Posterior vena cava (tissue), 2 donors: ENCODE measurements around the gene WNT1. TPM values are rescaled to one million over a fixed set of nuclear protein-coding genes. Genes with fewer than 3 reads are reported as not detected.

ENCODE experiments used
- DNase-seq: peaks from one replicate; pipeline ENCODE4 v3.0.0-alpha.2; 2020; ENCODE audit warnings: low spot score
- intact Hi-C, 2 donors: fragments of 100-400 bp; cut with DNase I; formaldehyde crosslinking; loops; one replicate each; pipeline versions ENCODE4 v1.14.1 to v1.14.2; 2022 to 2023
- total RNA-seq, 2 donors: library from RNA; stranded (reverse); fragmentation: NEBNext Ultra II Directional; extraction: Animal tissue kit (Norgen Biotek cat#: 25700); gene quantifications; one replicate each; pipeline ENCODE4 v1.2.1, GENCODE V29; 2021
- donor health status: DM: yes; HTN: yes; CAD: no.
- donor health status: DM: yes; HTN: yes; CAD: no.

Gene WNT1
- total RNA-seq, 2 donors from 2014 or later = not detected

GRCh38 chr12:49021292-49021915, 43.3 kb downstream of the WNT1 start:
- intact Hi-C loops = no loop called here
- no peak for DNase-seq

DNA sequence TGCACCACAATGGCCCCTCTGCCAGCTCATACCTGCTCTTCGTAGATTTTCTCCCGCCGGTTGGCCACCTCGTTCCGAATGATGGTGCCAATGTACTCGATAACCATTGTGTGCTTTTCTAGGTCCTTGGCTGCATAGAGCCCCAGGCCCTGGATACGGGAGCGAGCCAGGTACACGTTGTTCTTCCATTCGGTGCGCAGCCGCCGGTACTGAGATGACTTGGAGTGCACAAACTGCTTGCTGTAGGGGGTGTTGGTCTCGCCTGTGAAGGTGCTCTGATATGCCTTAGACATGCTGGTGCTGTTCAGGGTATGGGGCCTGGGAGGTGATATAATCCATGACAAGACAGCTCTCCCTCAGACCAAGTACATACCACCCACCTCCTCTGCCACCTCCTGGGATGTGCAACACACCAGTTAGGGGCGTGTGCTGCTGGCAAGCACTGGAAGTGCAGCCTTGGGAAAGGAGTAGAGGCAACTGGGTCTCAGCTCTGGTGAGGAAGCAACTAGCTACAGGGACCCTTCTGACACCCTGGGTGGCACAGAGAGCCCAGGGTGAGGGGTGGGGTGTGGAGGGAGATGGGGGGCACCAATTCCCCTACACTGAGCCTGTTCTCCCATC, 44.5 kb downstream of the WNT1 start:
- intact Hi-C loops = no loop called here
- no peak for DNase-seq

GRCh38 chr12:49023812-49024211, 45.7 kb downstream of the WNT1 start:
- no peak for DNase-seq
- intact Hi-C loops = no loop called here

GRCh38 chr12:49024543-49024942, 46.4 kb downstream of the WNT1 start:
- intact Hi-C loops = no loop called here
- DNase-seq = no peak

- DNase-seq = no peak
- intact Hi-C loops = no loop called here
Observed at GRCh38 chr12:49025463-49025862, 47.3 kb downstream of the WNT1 start.

DNA sequence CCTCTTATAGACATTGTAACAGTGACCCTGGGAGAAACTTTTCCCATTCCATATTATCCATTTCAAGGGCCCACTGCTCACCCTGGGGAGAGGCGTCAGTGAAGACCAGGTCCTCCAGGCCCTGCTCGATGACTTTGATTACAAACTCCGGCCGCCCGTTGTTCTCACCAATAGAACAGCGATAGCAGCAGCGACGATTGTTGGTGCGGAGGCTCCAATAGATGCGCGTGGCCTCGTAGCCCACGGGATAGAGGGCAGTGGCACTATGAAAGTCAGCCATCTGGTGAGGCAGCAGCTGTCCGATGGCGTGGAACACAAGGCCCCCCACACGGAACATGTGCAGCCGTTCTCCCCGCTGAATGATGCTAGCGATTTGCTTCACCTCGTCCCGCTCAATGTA, 48.0 kb downstream of the WNT1 start:
- intact Hi-C loops = no loop called here
- no peak for DNase-seq

DNA sequence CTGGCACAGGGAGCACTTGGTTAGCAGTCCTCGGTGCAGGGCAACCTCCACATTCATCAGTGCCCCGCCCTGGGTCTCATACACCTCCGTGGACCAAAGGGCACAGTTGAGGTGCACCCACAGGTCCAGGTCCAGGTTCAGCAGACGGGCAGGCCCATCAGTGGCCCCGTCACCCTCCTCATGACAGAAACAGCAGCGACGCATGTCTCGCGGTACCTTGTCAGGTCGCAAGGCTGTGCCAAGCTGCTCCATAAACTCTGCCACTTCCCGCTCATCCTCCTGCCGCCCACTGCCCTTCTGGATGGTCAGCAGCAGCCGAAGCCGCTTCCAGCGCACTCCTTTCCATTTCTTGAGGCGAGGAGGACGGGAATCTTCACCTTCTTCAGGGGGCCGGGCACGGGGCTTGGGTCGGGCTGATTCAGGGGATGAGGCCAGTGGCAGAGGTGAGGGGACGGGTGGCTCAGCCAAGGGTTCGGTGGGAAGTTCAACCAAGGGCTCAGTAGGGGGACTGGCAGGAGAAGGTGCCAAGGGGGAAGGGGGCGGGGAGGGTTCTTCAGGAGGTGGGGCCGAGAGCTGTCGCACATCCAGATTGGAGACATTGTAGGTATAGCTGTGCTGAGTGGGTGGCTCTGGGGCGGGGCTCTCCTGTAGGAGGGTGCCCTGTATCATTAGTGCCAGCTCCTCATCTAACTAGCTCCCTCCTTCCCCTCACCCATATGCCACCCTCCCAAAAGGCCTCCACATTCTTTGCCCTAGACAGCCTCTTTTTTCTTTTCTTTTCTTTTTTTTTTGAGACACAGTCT, 48.8 kb downstream of the WNT1 start:
- intact Hi-C loops = no loop called here
- no peak for DNase-seq

GRCh38 chr12:49027846-49028555, 49.9 kb downstream of the WNT1 start:
- intact Hi-C loops = no loop called here
- no peak for DNase-seq

DNA sequence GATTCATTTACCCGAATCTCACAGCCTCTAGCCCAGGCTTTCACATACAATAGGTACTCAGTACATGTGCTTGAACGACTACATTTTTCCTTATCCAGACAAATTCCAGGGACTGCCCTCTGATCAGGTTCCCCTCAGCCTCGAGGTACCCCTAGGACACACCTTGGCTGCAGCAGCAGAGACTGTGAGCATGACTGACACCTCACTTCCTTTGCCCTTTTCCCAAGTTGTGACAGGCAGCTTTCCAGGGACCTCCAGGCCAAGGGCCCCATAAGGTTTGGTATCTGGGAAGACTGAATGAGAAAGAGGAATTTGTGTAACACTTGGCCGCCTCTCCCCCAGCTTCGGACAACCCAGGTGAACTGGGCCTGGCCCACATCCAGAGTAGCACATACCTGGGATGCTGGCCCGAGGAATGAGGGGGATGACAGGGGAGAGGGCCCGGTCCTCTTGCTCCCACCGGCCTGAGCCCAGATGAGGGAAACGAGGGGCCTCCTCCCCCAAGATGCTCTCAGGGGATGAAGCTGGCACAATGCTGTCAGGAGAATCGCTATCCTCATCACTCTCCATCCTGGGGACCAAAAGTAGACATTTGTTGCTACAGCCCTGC, 50.6 kb downstream of the WNT1 start:
- no peak for DNase-seq
- intact Hi-C loops = no loop called here

GRCh38 chr12:49030119-49030518, 52.0 kb downstream of the WNT1 start:
- intact Hi-C loops = no loop called here
- DNase-seq = no peak

DNA sequence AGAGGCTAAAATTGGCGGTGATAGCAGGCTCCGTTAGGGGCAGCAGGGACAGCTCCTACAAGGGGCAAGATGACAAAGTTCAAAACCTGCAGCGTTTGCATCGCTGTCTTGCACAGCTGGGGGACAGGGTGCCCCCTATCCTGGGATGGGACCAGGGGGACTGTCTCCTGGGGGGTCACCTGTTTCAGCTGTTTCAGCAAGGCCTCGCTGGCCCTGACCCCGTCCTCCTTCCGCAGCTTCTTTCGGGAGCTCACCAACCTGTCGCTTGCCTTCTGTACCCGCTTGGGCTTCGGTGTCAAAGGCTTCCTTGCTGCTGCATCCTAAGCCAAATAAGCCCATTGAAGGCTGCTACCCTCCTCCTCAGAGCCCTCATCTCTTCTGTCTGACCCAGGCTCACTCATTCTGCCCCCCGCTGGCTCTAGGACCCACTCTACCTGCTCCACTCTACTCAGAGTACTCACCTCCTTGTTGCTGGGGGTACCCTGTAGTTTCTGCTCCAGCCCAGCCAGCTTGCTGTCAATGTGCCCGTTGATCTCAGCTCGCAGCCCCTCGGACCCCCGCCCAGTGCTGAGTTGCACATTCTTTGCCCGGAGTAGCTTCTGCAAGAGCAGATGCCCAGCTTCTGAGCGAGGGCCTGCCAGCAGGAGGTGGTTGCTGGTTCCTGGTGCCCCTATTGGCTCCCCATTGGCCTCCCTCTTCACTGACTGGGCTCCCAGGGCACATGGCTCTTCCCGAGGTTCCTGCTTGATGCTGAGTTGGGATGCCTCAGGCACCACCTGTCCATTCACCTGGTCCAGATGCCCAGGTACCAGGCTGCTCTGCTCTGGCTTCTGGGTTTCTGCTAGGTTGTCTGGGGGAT, 52.8 kb downstream of the WNT1 start:
- no peak for DNase-seq
- intact Hi-C loops = no loop called here

- intact Hi-C loops = no loop called here
- DNase-seq = no peak
Observed at GRCh38 chr12:49031573-49032161, 53.5 kb downstream of the WNT1 start.

Other genes starting within 250 kb of the WNT1 start
- gene ADCY6, start 189.2 kb upstream of the WNT1 start, total RNA-seq = 10 to 100 TPM; 31.6 to 39.2 TPM
- 10 to 100 TPM; 11.8 to 23.8 TPM for gene CACNB3, start 159.8 kb upstream of the WNT1 start, total RNA-seq
- 10 to 100 TPM; 40.7 to 48.6 TPM for gene DDX23, start 126.2 kb upstream of the WNT1 start, total RNA-seq
- gene RND1, start 112.5 kb upstream of the WNT1 start, total RNA-seq = under 1 TPM; 0.29 to 0.32 TPM
- 10 to 100 TPM; 26.9 to 34.2 TPM for gene FKBP11, start 52.8 kb upstream of the WNT1 start, total RNA-seq
- 100 to 1,000 TPM; 127 to 130 TPM for gene ARF3, start 20.8 kb upstream of the WNT1 start, total RNA-seq
- 1 to 10 TPM in 1 of 2 donors, under 1 TPM in 1; 0.33 to 4.0 TPM for gene WNT10B, start 6.6 kb upstream of the WNT1 start, total RNA-seq
- not detected for gene DDN, start 21.1 kb downstream of the WNT1 start, total RNA-seq
- gene PRKAG1, start 40.5 kb downstream of the WNT1 start, total RNA-seq = 10 to 100 TPM; 52.2 to 57.3 TPM
- 10 to 100 TPM; 59.5 to 63.3 TPM for gene KMT2D, start 82.5 kb downstream of the WNT1 start, total RNA-seq
- under 1 TPM in 1 of 2 donors, not detected in 1; 0.38 TPM for gene RHEBL1, start 91.7 kb downstream of the WNT1 start, total RNA-seq
- 1 to 10 TPM in 1 of 2 donors, under 1 TPM in 1; 0.93 to 2.7 TPM for gene DHH, start 116.5 kb downstream of the WNT1 start, total RNA-seq
- gene LMBR1L, start 132.5 kb downstream of the WNT1 start, total RNA-seq = 10 to 100 TPM; 37.7 to 40.8 TPM
- 100 to 1,000 TPM; 763 to 783 TPM for gene TUBA1B, start 153.1 kb downstream of the WNT1 start, total RNA-seq
- gene TUBA1A, start 210.8 kb downstream of the WNT1 start, total RNA-seq = 100 to 1,000 TPM; 240 to 247 TPM